KBM-7 (cell line): Measurements from ENCODE around the gene CDSN.
"Not testable (repeated sequence)": the region's sequence is repeated elsewhere in the genome, so short reads cannot be mapped to it uniquely, and the experiment has no call there.

Experiments
- DNase-seq: peaks from one replicate; pipeline ENCODE4 v3.0.0-alpha.2; 2015
- in situ Hi-C: fragments of 300-500 bp; cut with MboI; formaldehyde crosslinking; loops from 2 replicates; pipeline ENCODE4 v1.14.3; 2020; ENCODE audit warnings: low sequenced_read_pairs, low pct_unique_long_range_greater_than_20kb, mixed read lengths

CDSN gene

GRCh38 chr6:31120151-31120915, at the start of gene CDSN:
Gene CDSN (minus strand): TSS chr6:31120446. CDS start chr6:31120419, 27 bp downstream.
- DNase-seq: no peak
- in situ Hi-C loops: no loop called here

GRCh38 chr6:31169123-31169857, 49.0 kb upstream of the CDSN start:
- in situ Hi-C loops: no loop called here
- no peak for DNase-seq

- in situ Hi-C loops: no loop called here
- no peak for DNase-seq
Observed at GRCh38 chr6:31168606-31169005, 48.4 kb upstream of the CDSN start.

GRCh38 chr6:31165986-31166385, 45.7 kb upstream of the CDSN start:
- in situ Hi-C loops: no loop called here
- no peak for DNase-seq

- in situ Hi-C loops, DNase-seq: not testable (repeated sequence)
Observed at GRCh38 chr6:31165064-31165832, 45.0 kb upstream of the CDSN start.

- DNase-seq, in situ Hi-C loops: not testable (repeated sequence)
Observed at GRCh38 chr6:31164475-31165063, 44.3 kb upstream of the CDSN start.

- in situ Hi-C loops: no loop called here
- no peak for DNase-seq
Observed at GRCh38 chr6:31163922-31164321, 43.7 kb upstream of the CDSN start.

- no peak for DNase-seq
- in situ Hi-C loops: no loop called here
Observed at GRCh38 chr6:31162463-31163165, 42.4 kb upstream of the CDSN start.

GRCh38 chr6:31161216-31162126, 41.2 kb upstream of the CDSN start:
- in situ Hi-C loops: no loop called here
- DNase-seq: no peak

GRCh38 chr6:31158863-31159855, 38.9 kb upstream of the CDSN start:
- DNase-seq: peak; percentile 35
- in situ Hi-C loops: no loop called here

- DNase-seq: peak; percentile 100
- in situ Hi-C loops: no loop called here
Observed at GRCh38 chr6:31158140-31158862, 38.1 kb upstream of the CDSN start, which contains the start of gene TCF19. Gene TCF19 (plus strand): TSS chr6:31158589. CDS start chr6:31159470, 881 bp downstream.

GRCh38 chr6:31157513-31158139, 37.4 kb upstream of the CDSN start, which contains the start of gene CCHCR1:
Gene CCHCR1 (minus strand): TSS chr6:31157802. CDS start chr6:31157600, 202 bp downstream.
- DNase-seq: no peak
- in situ Hi-C loops: no loop called here

GRCh38 chr6:31156641-31157040, 36.4 kb upstream of the CDSN start:
- no peak for DNase-seq
- in situ Hi-C loops: no loop called here

- no peak for DNase-seq
- in situ Hi-C loops: no loop called here
Observed at GRCh38 chr6:31154436-31154835, 34.2 kb upstream of the CDSN start.

- no peak for DNase-seq
- in situ Hi-C loops: no loop called here
Observed at GRCh38 chr6:31152781-31153180, 32.5 kb upstream of the CDSN start.
